A549 (cell line): ENCODE data around the gene MROH7. TPM values are rescaled to one million over a fixed set of nuclear protein-coding genes. Genes with fewer than 3 reads are reported as not detected.

Experiments
- ATAC-seq, 2 experiments: fragments of 200-7000 bp in 1 of 2; fragments of >200 bp in 1 of 2; cut with Nextera tagmentation in 1 of 2; cut with Tn5 transposase in 1 of 2; 3 replicates each; pipeline versions ENCODE4 v1.8.0 to v1.9.1; 2018 to 2020; ENCODE audit warnings: mild to moderate bottlenecking in 1 of 2, moderate library complexity in 1 of 2
- CTCF ChIA-PET: fragments of 300-600 bp; sonication (Branson Sonifier 250); formaldehyde crosslinking; extraction: SDS; loops from one replicate; lab custom pipeline; 2021; ENCODE audit warnings: antibody characterized with exemption, inconsistent platforms; lab: Yijun Ruan, JAX
- POLR2A ChIA-PET: fragments of 350-600 bp; formaldehyde crosslinking; extraction: SDS; loops from one replicate; lab custom pipeline; 2021; ENCODE audit warnings: antibody characterized with exemption, inconsistent platforms; lab: Yijun Ruan, JAX
- DNase-seq, 2 experiments: peaks; one replicate each; pipeline versions ENCODE4 v3.0.0 to v3.0.0-alpha.2; 2011 to 2016; ENCODE audit warnings: low read depth in 1 of 2, low spot score in 1 of 2
- FAIRE-seq: peaks from 2 replicates; lab custom pipeline; 2011; peaks lifted over from hg19 to GRCh38; lab: Jason Lieb, UNC
- H3K27ac ChIP-seq, 2 experiments: fragments of >200 bp; sonication (Bioruptor Twin); formaldehyde crosslinking; 3 replicates each; pipeline ENCODE4 v1.5.1; 2016 to 2017
- H3K4me1 ChIP-seq: fragments of >200 bp; sonication (Bioruptor Twin); formaldehyde crosslinking; 3 replicates; pipeline ENCODE4 v1.6.1; 2016
- H3K4me2 ChIP-seq: fragments of >200 bp; sonication (Bioruptor Twin); formaldehyde crosslinking; 3 replicates; pipeline ENCODE4 v1.6.1; 2016
- H3K4me3 ChIP-seq: fragments of >200 bp; sonication (Bioruptor Twin); formaldehyde crosslinking; 3 replicates; pipeline ENCODE4 v1.5.1; 2016
- H3K9me3 ChIP-seq: fragments of >200 bp; sonication (Bioruptor Twin); formaldehyde crosslinking; 3 replicates; pipeline ENCODE4 v1.6.1; 2016
- ATOH8 ChIP-seq: fragments of 250-450 bp; sonication (Bioruptor Pico); IDR thresholded peaks from 2 replicates; pipeline ENCODE4 v1.5.0; 2020; ENCODE audit warnings: low read depth, mild to moderate bottlenecking, moderate library complexity
- BCL3 ChIP-seq: fragments of >200 bp; sonication (Bioruptor Twin); formaldehyde crosslinking; IDR thresholded peaks from 3 replicates; pipeline ENCODE4 v1.6.1; 2016
- CEBPB ChIP-seq, 2 experiments: fragments of >200 bp in 1 of 2; sonication (Bioruptor Twin) in 1 of 2; formaldehyde crosslinking in 1 of 2; IDR thresholded peaks; 2 replicates each; pipeline ENCODE4 v1.6.1; 2012 to 2016
- CHD2 ChIP-seq: fragments of 150-350 bp; IDR thresholded peaks from 2 replicates; pipeline ENCODE4 v1.6.1; 2014; ENCODE audit warnings: low read length; ENCODE audit not compliant: partially characterized antibody
- CTCF ChIP-seq: fragments of >200 bp; sonication (Bioruptor Twin); formaldehyde crosslinking; IDR thresholded peaks from 3 replicates; pipeline ENCODE4 v1.5.1; 2016
- EHF ChIP-seq: fragments of 250-450 bp; sonication (Bioruptor Pico); IDR thresholded peaks from 2 replicates; pipeline ENCODE4 v1.5.0; 2020; ENCODE audit warnings: mild to moderate bottlenecking
- EHMT2 ChIP-seq: fragments of 200-600 bp; sonication (generic); IDR thresholded peaks from 2 replicates; pipeline ENCODE4 v1.6.1; 2016; ENCODE audit warnings: antibody characterized with exemption, low read depth, mild to moderate bottlenecking, moderate library complexity
- ESRRA ChIP-seq: fragments of 150-350 bp; IDR thresholded peaks from 2 replicates; pipeline ENCODE4 v1.6.1; 2014; ENCODE audit warnings: mild to moderate bottlenecking, low read length, borderline replicate concordance
- FOSB ChIP-seq: fragments of 250-450 bp; sonication (Bioruptor Pico); IDR thresholded peaks from 2 replicates; pipeline ENCODE4 v1.5.0; 2020; ENCODE audit warnings: mild to moderate bottlenecking, moderate library complexity
- FOXS1 ChIP-seq: fragments of 250-450 bp; sonication (Bioruptor Pico); IDR thresholded peaks from 2 replicates; pipeline ENCODE4 v1.5.0; 2020; ENCODE audit warnings: mild to moderate bottlenecking, moderate library complexity
- HEYL ChIP-seq: fragments of 250-450 bp; sonication (Bioruptor Pico); IDR thresholded peaks from 2 replicates; pipeline ENCODE4 v1.8.0; 2021; ENCODE audit warnings: mild to moderate bottlenecking, moderate library complexity
- HOXA7 ChIP-seq: fragments of 250-450 bp; sonication (Bioruptor Pico); IDR thresholded peaks from 2 replicates; pipeline ENCODE4 v1.5.0; 2020; ENCODE audit warnings: mild to moderate bottlenecking, moderate library complexity
- JUNB ChIP-seq: fragments of >200 bp; sonication (Bioruptor Twin); formaldehyde crosslinking; IDR thresholded peaks from 2 replicates; pipeline ENCODE4 v1.6.1; 2016
- KDM5A ChIP-seq: fragments of 200-600 bp; sonication (generic); IDR thresholded peaks from 2 replicates; pipeline ENCODE4 v1.6.1; 2016; ENCODE audit warnings: antibody characterized with exemption, mild to moderate bottlenecking
- MAX ChIP-seq: IDR thresholded peaks from 2 replicates; pipeline ENCODE4 v1.6.1; 2012
- MYC ChIP-seq: IDR thresholded peaks from 2 replicates; pipeline ENCODE4 v1.6.1; 2012; ENCODE audit warnings: mild to moderate bottlenecking, inconsistent platforms, low read length, improper control_type of control experiment, borderline replicate concordance
- NFE2L2 ChIP-seq: fragments of 150-350 bp; conservative IDR thresholded peaks from 2 replicates; pipeline ENCODE4 v1.6.1; 2014; ENCODE audit warnings: low read length
- PBX3 ChIP-seq: IDR thresholded peaks from 2 replicates; pipeline ENCODE4 v1.6.1; 2012
- POLR2A ChIP-seq: IDR thresholded peaks from 2 replicates; pipeline ENCODE4 v1.6.1; 2012; ENCODE audit warnings: mild to moderate bottlenecking, low read length
- RAD21 ChIP-seq, 2 experiments: fragments of >200 bp in 1 of 2; sonication (Bioruptor Twin) in 1 of 2; formaldehyde crosslinking in 1 of 2; IDR thresholded peaks in 1 of 2; conservative IDR thresholded peaks in 1 of 2; 2 replicates in 1 of 2; 3 replicates in 1 of 2; pipeline ENCODE4 v1.6.1; 2012 to 2018; ENCODE audit warnings: inconsistent platforms in 1 of 2
- RCOR1 ChIP-seq: fragments of 150-350 bp; IDR thresholded peaks from 2 replicates; pipeline ENCODE4 v1.6.1; 2014; ENCODE audit warnings: antibody characterized with exemption, low read length, low read depth
- RNF2 ChIP-seq: fragments of 200-600 bp; sonication (generic); IDR thresholded peaks from 2 replicates; pipeline ENCODE4 v1.6.1; 2016; ENCODE audit warnings: low read depth, mild to moderate bottlenecking, antibody characterized with exemption, moderate library complexity, borderline replicate concordance
- TFCP2L1 ChIP-seq: fragments of 250-450 bp; sonication (Bioruptor Pico); IDR thresholded peaks from 2 replicates; pipeline ENCODE4 v1.5.0; 2021; ENCODE audit warnings: mild to moderate bottlenecking
- WGBS: methylation state at CpG from one replicate; pipeline ENCODE4 v1.1.6; 2017; ENCODE audit errors: missing lambda C conversion rate; 5-methylcytosine and 5-hydroxymethylcytosine counted together
- polyA plus RNA-seq, 4 experiments: library from polyadenylated mRNA; depleted of rRNA in 3 of 4; stranded (reverse); fragments of >200 nt; fragmentation: RNase III in 1 of 4; extraction: RNeasy Plus Mini Kit Qiagen cat#74134 plus additional on column Dnase treatment in 1 of 4; gene quantifications; 2 replicates in 3 of 4; 3 replicates in 1 of 4; pipeline ENCODE4 v1.2.3, GENCODE V29; 2011 to 2017
- TF ChIP-seq, protein P1 (sequence below): fragments of 250-450 bp; sonication (Bioruptor Pico); IDR thresholded peaks from 2 replicates; pipeline ENCODE4 v1.5.0; 2021; ENCODE audit warnings: mild to moderate bottlenecking, moderate library complexity, borderline replicate concordance
- TF ChIP-seq, protein P2 (sequence below): IDR thresholded peaks from 2 replicates; pipeline ENCODE4 v1.6.1; 2012; ENCODE audit warnings: low read depth, borderline replicate concordance

The MROH7 gene
- polyA plus RNA-seq, 2 of the 4 experiments (the other 2 are of a cell fraction) = not detected

- FAIRE-seq (no peak), DNase-seq (no peak), ATAC-seq (no peak)
- TF ChIP-seq CTCF (no peak), ATOH8 (CRISPR knock-in tag) (no peak), RCOR1 (no peak), CEBPB (IDR thresholded peaks at IDR 0.05) (no peak), HEYL (CRISPR knock-in tag) (no peak), RAD21 (conservative IDR thresholded peaks at IDR 0.05 in 1 of 2, IDR thresholded peaks at IDR 0.05 in 1 of 2) (no peak), POLR2A (no peak), MAX (no peak), JUNB (no peak), EHMT2 (no peak), ESRRA (no peak), TFCP2L1 (CRISPR knock-in tag) (no peak), FOXS1 (CRISPR knock-in tag) (no peak)
- TF ChIP-seq, protein P1, sequence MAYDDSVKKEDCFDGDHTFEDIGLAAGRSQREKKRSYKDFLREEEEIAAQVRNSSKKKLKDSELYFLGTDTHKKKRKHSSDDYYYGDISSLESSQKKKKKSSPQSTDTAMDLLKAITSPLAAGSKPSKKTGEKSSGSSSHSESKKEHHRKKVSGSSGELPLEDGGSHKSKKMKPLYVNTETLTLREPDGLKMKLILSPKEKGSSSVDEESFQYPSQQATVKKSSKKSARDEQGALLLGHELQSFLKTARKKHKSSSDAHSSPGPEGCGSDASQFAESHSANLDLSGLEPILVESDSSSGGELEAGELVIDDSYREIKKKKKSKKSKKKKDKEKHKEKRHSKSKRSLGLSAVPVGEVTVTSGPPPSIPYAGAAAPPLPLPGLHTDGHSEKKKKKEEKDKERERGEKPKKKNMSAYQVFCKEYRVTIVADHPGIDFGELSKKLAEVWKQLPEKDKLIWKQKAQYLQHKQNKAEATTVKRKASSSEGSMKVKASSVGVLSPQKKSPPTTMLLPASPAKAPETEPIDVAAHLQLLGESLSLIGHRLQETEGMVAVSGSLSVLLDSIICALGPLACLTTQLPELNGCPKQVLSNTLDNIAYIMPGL (CRISPR knock-in tag) = no peak
- ChIA-PET POLR2A (no interaction called here), CTCF (interaction anchor here (1.4 kb wide), 1 partner anchor 14 kb away, joined by 3 read pairs; no protein-coding TSS in a partner anchor)
- Histone ChIP-seq H3K4me1 (no peaks in the 10 kb centered on the region), H3K4me3 (no peak overlapping the region), H3K9me3 (peaks cover 13% of the 10 kb centered on the region; the same call in 2 of the 3 replicates), H3K27ac (no peak overlapping the region), H3K4me2 (no peak overlapping the region)
- 0% methylated on average over 2 of the region's 2 CpGs for WGBS
These were observed 16.8 kb downstream of the MROH7 start for GRCh38 chr1:54658164-54658913.

DNA sequence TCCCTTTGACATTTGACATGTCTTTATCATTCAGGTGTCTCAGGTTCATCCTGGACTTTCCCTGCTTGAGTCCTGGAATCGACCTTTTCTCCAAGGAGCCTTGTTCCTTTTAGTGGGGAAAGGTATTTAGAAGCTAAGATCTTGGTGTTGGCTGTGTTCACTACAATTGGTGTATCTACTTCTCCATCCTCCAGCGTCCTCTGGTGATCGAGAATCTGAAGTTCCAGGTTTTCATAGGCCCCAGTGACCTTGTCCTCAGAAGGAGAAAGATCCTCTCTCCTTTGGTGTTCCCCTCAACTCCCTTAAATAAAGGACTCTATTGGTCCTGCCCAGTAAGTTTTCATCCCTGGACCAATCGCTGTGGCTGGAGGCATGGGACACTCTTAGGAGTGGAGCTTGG lies 22.1 kb downstream of the MROH7 start:
- H3K9me3 ChIP-seq = peaks cover 2% of the 10 kb centered on the region; the same call in 2 of the 3 replicates
- H3K4me1 ChIP-seq = no peaks in the 10 kb centered on the region
- no peak overlapping the region for H3K4me2 ChIP-seq
- H3K4me3 ChIP-seq = no peak overlapping the region
- DNase-seq (no peak), ATAC-seq (no peak), FAIRE-seq (no peak)
- TF ChIP-seq ATOH8 (CRISPR knock-in tag) = no peak
- TF ChIP-seq BCL3 = no peak
- no peak for TF ChIP-seq HOXA7 (CRISPR knock-in tag)
- TF ChIP-seq KDM5A = no peak
- TF ChIP-seq HEYL (CRISPR knock-in tag) = no peak
- TF ChIP-seq RNF2 = no peak
- TF ChIP-seq MAX = no peak
- no peak for TF ChIP-seq FOSB
- no peak for TF ChIP-seq MYC
- TF ChIP-seq FOXS1 (CRISPR knock-in tag) = no peak
- TF ChIP-seq CHD2 = no peak
- TF ChIP-seq EHF = no peak
- TF ChIP-seq ESRRA = no peak
- TF ChIP-seq, protein P2, sequence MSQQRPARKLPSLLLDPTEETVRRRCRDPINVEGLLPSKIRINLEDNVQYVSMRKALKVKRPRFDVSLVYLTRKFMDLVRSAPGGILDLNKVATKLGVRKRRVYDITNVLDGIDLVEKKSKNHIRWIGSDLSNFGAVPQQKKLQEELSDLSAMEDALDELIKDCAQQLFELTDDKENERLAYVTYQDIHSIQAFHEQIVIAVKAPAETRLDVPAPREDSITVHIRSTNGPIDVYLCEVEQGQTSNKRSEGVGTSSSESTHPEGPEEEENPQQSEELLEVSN = no peak
- no peak for TF ChIP-seq NFE2L2
- TF ChIP-seq PBX3 = no peak
- ChIA-PET CTCF (interaction anchor here (1.5 to 2.4 kb wide), 2 partner anchors 8 to 17 kb away, joined by 6 to 9 read pairs; no protein-coding TSS in a partner anchor), POLR2A (no interaction called here)
- 49% methylated on average over 3 of the region's 4 CpGs for WGBS
- no peak overlapping the region for H3K27ac ChIP-seq
